DND-41 (cell line): ENCODE data around the gene AKAP3.

Experiments
- ATAC-seq: fragments of 200-7000 bp; cut with Tn5 transposase; 3 replicates; pipeline ENCODE4 v1.9.1; 2021; ENCODE audit warnings: low read depth; ENCODE audit not compliant: insufficient read depth
- DNase-seq: peaks from one replicate; pipeline ENCODE4 v3.0.0-alpha.2; 2020
- H2AFZ ChIP-seq: 2 replicates; pipeline ENCODE4 v1.6.0; 2012; ENCODE audit warnings: low read depth, low read length
- H3K27ac ChIP-seq: 2 replicates; pipeline ENCODE4 v1.5.1; 2012; ENCODE audit warnings: low read length, inconsistent platforms
- H3K27me3 ChIP-seq: fragments of 200-600 bp; sonication (generic); 2 replicates; pipeline ENCODE4 v1.6.0; 2012; ENCODE audit warnings: low read length, mild to moderate bottlenecking, inconsistent platforms; ENCODE audit not compliant: insufficient read depth, poor library complexity
- H3K36me3 ChIP-seq: 2 replicates; pipeline ENCODE4 v1.5.1; 2012; ENCODE audit warnings: low read length, inconsistent platforms; ENCODE audit not compliant: insufficient read depth
- H3K4me1 ChIP-seq: 2 replicates; pipeline ENCODE4 v1.5.1; 2012; ENCODE audit warnings: mild to moderate bottlenecking, low read length; ENCODE audit not compliant: insufficient read depth
- H3K4me2 ChIP-seq: 2 replicates; pipeline ENCODE4 v1.6.0; 2012; ENCODE audit warnings: mild to moderate bottlenecking, moderate library complexity, low read length, inconsistent platforms; ENCODE audit not compliant: insufficient read depth
- H3K4me3 ChIP-seq, 2 experiments: fragments of 200-600 bp in 1 of 2; shearing (Covaris generic) in 1 of 2; 2 replicates each; pipeline ENCODE4 v1.5.1; 2012 to 2016; ENCODE audit warnings: inconsistent platforms in 2 of 2, low read length in 2 of 2, mild to moderate bottlenecking in 2 of 2, low read depth in 1 of 2, moderate library complexity in 1 of 2
- H3K79me2 ChIP-seq: 2 replicates; pipeline ENCODE4 v1.6.0; 2012; ENCODE audit warnings: low read length, inconsistent platforms; ENCODE audit not compliant: insufficient read depth
- H3K9ac ChIP-seq: 2 replicates; pipeline ENCODE4 v1.6.0; 2012; ENCODE audit warnings: low read depth, mild to moderate bottlenecking, inconsistent platforms, low read length, moderate library complexity
- H3K9me3 ChIP-seq: 2 replicates; pipeline ENCODE4 v1.5.1; 2012; ENCODE audit warnings: low read length, moderate library complexity, mild to moderate bottlenecking, inconsistent platforms; ENCODE audit not compliant: insufficient read depth, severe bottlenecking
- H4K20me1 ChIP-seq: 2 replicates; pipeline ENCODE4 v1.6.0; 2012; ENCODE audit warnings: low read length; ENCODE audit not compliant: insufficient read depth
- CTCF ChIP-seq: IDR thresholded peaks from 2 replicates; pipeline ENCODE4 v1.5.1; 2012; ENCODE audit warnings: borderline replicate concordance, low read length, moderate library complexity, mild to moderate bottlenecking; ENCODE audit not compliant: poor library complexity, severe bottlenecking; ENCODE audit errors: extremely low read depth
- EZH2 ChIP-seq: IDR thresholded peaks from 3 replicates; pipeline ENCODE4 v1.6.1; 2012; ENCODE audit warnings: borderline replicate concordance, low read depth, mild to moderate bottlenecking, moderate library complexity, low read length, inconsistent platforms; ENCODE audit not compliant: severe bottlenecking

The AKAP3 gene

GRCh38 chr12:4584896-4585295 lies 64.0 kb downstream of the AKAP3 start:
- DNase-seq (no peak), ATAC-seq (no peak)
- no peaks in the 10 kb centered on the region for H3K4me1 ChIP-seq
- H3K9ac ChIP-seq, result no peak overlapping the region
- no peaks in the 10 kb centered on the region for H3K9me3 ChIP-seq
- no peaks in the 10 kb centered on the region for H3K36me3 ChIP-seq
- H3K4me2 ChIP-seq, result no peak overlapping the region
- TF ChIP-seq CTCF (no peak), EZH2 (no peak)
- no peak overlapping the region for H3K4me3 ChIP-seq
- H3K27ac ChIP-seq, result no peak overlapping the region
- no peaks in the 10 kb centered on the region for H3K79me2 ChIP-seq
- H4K20me1 ChIP-seq, result no peaks in the 10 kb centered on the region
- no peak overlapping the region for H2AFZ ChIP-seq
- H3K27me3 ChIP-seq, result no peaks in the 10 kb centered on the region

- Histone ChIP-seq H4K20me1 (no peaks in the 10 kb centered on the region), H3K79me2 (no peaks in the 10 kb centered on the region), H3K9ac (no peak overlapping the region), H3K27ac (no peak overlapping the region), H3K4me2 (no peak overlapping the region), H3K4me3 (no peak overlapping the region), H3K36me3 (no peaks in the 10 kb centered on the region), H3K9me3 (no peaks in the 10 kb centered on the region), H3K4me1 (no peaks in the 10 kb centered on the region), H3K27me3 (no peaks in the 10 kb centered on the region), H2AFZ (no peak overlapping the region)
- TF ChIP-seq CTCF (no peak), EZH2 (no peak)
- no peak for ATAC-seq
- no peak for DNase-seq
These were observed 64.6 kb downstream of the AKAP3 start for GRCh38 chr12:4584281-4584680.

DNA sequence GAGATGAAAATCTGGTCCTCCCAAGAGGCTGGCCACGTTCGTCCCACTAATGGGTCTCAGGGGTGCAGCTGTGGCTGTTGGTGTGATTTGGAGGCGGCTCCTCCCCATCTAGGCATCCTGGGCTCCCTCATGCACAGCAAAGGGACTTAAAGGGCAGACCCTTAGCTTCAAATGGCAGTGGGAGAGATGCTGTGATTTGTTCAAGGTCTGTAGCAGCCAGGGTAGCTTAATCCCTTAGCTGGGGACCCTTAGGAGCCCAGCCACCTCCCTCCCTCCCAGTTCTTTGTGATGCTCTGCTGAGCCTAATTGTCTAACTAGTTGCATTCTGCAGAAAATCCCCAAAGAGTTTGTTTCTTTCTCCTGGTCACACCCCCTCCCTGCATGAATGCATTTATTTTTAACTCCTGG lies 68.6 kb downstream of the AKAP3 start:
- H3K4me2 ChIP-seq, result no peak overlapping the region

More for the DNA sequence above, 68.6 kb downstream of the AKAP3 start:
- Histone ChIP-seq H3K4me3 (no peak overlapping the region), H2AFZ (no peak overlapping the region), H3K79me2 (no peaks in the 10 kb centered on the region), H3K9me3 (no peaks in the 10 kb centered on the region), H3K4me1 (no peaks in the 10 kb centered on the region), H3K9ac (no peak overlapping the region), H3K36me3 (no peaks in the 10 kb centered on the region), H4K20me1 (no peaks in the 10 kb centered on the region), H3K27me3 (no peaks in the 10 kb centered on the region), H3K27ac (no peak overlapping the region)
- no peak for TF ChIP-seq EZH2
- TF ChIP-seq CTCF, result no peak
- ATAC-seq, result no peak
- no peak for DNase-seq
